Skeletal muscle tissue (tissue), 4 donors: ENCODE results near the gene ADK. TPM values are rescaled to one million over a fixed set of nuclear protein-coding genes. Genes with fewer than 3 reads are reported as not detected.

Experiments used
- H3K27ac ChIP-seq: one replicate; pipeline ENCODE4 v1.7.0; 2013; ENCODE audit warnings: mild to moderate bottlenecking, low read depth, low read length, inconsistent platforms
- H3K27me3 ChIP-seq, 3 donors: one replicate each; pipeline ENCODE4 v1.7.0; 2013; ENCODE audit warnings: low read length in 3 of 3; ENCODE audit not compliant: control insufficient read depth in 3 of 3, insufficient read depth in 3 of 3
- H3K36me3 ChIP-seq, 3 donors: one replicate each; pipeline ENCODE4 v1.7.0; 2013; ENCODE audit warnings: low read length in 3 of 3; ENCODE audit not compliant: control insufficient read depth in 3 of 3, insufficient read depth in 3 of 3
- H3K4me1 ChIP-seq, 3 donors: one replicate each; pipeline ENCODE4 v1.7.0; 2013; ENCODE audit warnings: low read length in 3 of 3, mild to moderate bottlenecking in 3 of 3; ENCODE audit not compliant: control insufficient read depth in 3 of 3, insufficient read depth in 3 of 3
- H3K4me3 ChIP-seq, 3 donors: one replicate each; pipeline ENCODE4 v1.7.0; 2013; ENCODE audit warnings: low read length in 3 of 3
- H3K9ac ChIP-seq, 3 donors: one replicate each; pipeline ENCODE4 v1.7.0; 2013; ENCODE audit warnings: low read length in 3 of 3, mild to moderate bottlenecking in 3 of 3, moderate library complexity in 2 of 3, low read depth in 1 of 3
- H3K9me3 ChIP-seq, 3 donors: one replicate each; pipeline ENCODE4 v1.7.0; 2013; ENCODE audit warnings: low read length in 3 of 3; ENCODE audit not compliant: control insufficient read depth in 3 of 3
- total RNA-seq: library from RNA; depleted of rRNA; stranded (reverse); fragments of >200 nt; gene quantifications from one replicate; pipeline ENCODE4 v1.2.3, GENCODE V29; 2014
- donor health status: Osteomylitis.

The ADK gene
- total RNA-seq, 1 donor from 2014 or later: 28.2 TPM

DNA sequence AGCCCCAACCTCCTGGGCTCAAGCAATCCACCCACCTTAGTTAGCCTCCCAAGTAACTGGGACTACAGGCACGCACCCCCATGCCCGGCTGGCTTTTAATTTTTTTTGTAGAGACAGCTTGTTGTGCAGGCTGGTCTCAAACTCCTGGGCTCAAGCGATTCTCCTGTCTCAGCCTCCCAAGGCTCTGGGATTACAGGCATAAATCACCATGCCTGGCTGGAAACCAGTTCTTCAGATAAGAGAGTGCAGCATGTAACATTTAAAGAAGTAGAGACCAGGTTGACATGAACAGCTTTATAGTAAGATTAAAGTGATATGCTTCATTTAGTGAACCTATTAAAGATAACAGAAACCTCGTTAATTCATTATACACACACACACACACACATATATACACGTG lies 507.5 kb downstream of the ADK start:
- Histone ChIP-seq H3K9me3 (no peaks in the 10 kb centered on the region), H3K4me3 (no peak overlapping the region), H3K9ac (no peak overlapping the region), H3K4me1 (no peaks in the 10 kb centered on the region), H3K27me3 (no peaks in the 10 kb centered on the region), H3K27ac (no peak overlapping the region), H3K36me3 (no peaks in the 10 kb centered on the region)

DNA sequence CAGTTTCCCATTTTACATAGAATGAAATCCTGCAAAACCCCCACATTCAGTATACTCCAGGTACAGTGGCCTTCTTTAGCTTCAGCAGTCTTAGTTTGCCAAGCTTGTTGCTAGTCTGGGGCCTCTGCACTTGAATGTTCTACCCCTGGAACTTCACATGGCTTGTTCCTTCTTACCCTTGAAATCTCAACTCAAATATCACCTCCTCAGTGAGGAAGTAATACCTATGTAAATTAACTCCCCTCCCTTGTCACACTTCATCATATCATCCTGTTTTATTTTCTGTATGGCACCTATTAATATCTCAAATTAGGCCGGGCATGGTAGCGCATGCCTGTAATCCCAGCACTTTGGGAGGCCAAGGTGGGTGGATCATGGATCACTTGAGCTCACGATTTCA lies 511.6 kb downstream of the ADK start:
- Histone ChIP-seq H3K9me3 (no peaks in the 10 kb centered on the region), H3K4me3 (no peak overlapping the region), H3K9ac (no peak overlapping the region), H3K4me1 (no peaks in the 10 kb centered on the region), H3K27me3 (no peaks in the 10 kb centered on the region), H3K27ac (no peak overlapping the region), H3K36me3 (no peaks in the 10 kb centered on the region)

DNA sequence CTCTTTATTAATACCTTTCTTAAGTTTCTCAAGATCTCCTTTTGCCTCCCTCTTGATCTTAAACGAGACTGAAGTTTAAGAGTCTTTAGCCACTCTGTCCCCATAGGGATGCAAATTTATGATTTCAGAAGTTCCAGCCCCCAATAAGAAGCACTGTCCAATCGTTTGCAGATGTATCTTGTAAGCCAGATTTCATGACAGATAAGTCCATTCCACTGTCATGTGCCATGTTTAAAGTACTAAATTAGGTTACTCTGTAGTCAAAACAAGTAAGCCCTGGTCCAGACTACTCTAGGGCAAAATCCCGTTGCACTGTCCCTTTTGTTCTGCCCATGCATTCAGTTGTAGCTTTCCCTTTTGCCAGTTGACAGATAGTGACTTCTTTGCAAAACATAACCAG lies 518.2 kb downstream of the ADK start:
- no peak overlapping the region for H3K27ac ChIP-seq
- H3K27me3 ChIP-seq: no peaks in the 10 kb centered on the region
- H3K4me3 ChIP-seq: no peak overlapping the region
- peaks cover 8 to 20% (median 17%) of the 10 kb centered on the region in 3 donors for H3K4me1 ChIP-seq
- H3K9me3 ChIP-seq: no peaks in the 10 kb centered on the region
- no peak overlapping the region for H3K9ac ChIP-seq
- H3K36me3 ChIP-seq: peaks cover 0 to 4% (median 2%) of the 10 kb centered on the region in 3 donors

DNA sequence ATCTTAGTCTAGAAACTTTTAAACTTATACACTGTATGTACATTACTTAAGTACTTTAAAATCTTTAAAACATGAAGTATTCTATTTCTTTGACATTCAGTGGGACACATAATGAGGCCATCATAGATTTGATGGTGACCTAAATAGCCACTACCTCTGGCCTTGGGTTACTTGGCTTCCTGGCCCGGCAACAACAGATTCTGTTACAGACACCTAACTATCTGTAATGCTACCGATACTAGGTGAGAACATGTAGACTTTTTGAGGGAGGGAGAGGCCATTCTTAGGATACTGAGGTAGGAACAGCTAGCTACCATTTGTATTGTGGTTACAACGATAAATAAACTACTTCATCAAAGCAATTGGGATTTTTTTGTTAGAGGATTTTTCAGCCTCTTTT lies 520.7 kb downstream of the ADK start:
- Histone ChIP-seq H3K9me3 (no peaks in the 10 kb centered on the region), H3K4me1 (peaks cover 9 to 23% (median 17%) of the 10 kb centered on the region in 3 donors), H3K36me3 (peaks cover 0 to 4% (median 2%) of the 10 kb centered on the region in 3 donors), H3K4me3 (no peak overlapping the region), H3K27ac (peak overlapping the region; percentile 61), H3K27me3 (no peaks in the 10 kb centered on the region), H3K9ac (peak overlapping the region in 1 of 3 donors; percentile 39)

DNA sequence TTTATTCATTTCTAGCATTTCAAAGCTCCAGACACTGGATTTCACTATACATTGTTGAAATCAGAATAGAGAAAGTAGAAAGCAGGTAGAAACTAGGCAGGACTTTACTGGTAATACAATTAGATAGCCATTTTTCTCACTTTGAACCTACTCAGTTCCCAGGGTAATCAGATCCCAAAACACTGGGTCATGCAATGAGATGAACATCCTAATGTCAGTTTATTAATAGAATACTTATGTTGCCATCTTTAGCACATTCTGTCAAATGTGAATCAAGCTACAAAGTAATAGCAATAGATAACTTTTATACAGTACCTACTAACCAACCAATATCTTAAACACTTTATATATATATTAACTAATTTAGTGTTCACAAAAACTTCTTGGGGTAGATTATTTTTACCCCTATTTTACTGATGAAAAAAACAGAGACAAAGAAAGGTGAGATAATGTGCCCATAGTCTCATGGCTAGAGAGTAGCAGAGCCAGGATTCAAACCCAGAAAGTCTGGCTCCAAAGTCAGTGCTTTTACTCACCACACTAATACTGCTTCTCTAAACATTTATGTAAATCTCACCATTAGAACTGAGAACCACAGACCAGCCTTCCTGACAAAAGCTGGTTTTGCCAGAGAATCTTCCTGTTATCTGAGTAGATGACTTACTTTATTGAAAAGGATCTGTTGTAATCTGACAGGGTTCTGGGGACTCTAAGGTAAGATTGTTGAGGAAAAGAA lies 521.6 kb downstream of the ADK start:
- Histone ChIP-seq H3K9ac (peak overlapping the region in 2 of 3 donors; percentile 10 to 39), H3K27ac (peak overlapping the region; percentile 62), H3K4me1 (peaks cover 9 to 23% (median 17%) of the 10 kb centered on the region in 3 donors), H3K36me3 (peaks cover 0 to 4% (median 2%) of the 10 kb centered on the region in 3 donors), H3K4me3 (no peak overlapping the region), H3K27me3 (no peaks in the 10 kb centered on the region), H3K9me3 (no peaks in the 10 kb centered on the region)

DNA sequence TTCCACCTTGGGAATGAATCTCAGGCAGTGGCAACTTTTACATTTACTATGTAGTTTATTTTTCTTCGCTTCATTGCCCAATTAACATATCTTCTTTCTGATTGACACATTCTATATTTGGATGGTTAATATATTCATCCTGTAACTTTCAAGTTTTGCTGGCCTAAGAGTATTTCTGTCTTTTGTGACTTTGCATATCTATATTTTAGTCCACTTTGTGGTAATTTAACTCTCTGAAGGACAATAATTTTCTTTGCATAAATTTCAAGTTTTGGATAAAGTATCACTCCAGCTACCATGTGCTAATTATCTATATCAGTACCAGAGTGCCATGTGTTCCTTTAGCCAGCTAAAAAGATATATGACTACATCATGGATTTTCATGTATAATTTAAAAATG lies 523.9 kb downstream of the ADK start:
- H3K9ac ChIP-seq: no peak overlapping the region
- no peaks in the 10 kb centered on the region for H3K27me3 ChIP-seq
- H3K27ac ChIP-seq: no peak overlapping the region
- peaks cover 0 to 4% (median 2%) of the 10 kb centered on the region in 3 donors for H3K36me3 ChIP-seq
- no peaks in the 10 kb centered on the region for H3K9me3 ChIP-seq
- H3K4me3 ChIP-seq: no peak overlapping the region
- H3K4me1 ChIP-seq: peaks cover 12 to 26% (median 17%) of the 10 kb centered on the region in 3 donors

DNA sequence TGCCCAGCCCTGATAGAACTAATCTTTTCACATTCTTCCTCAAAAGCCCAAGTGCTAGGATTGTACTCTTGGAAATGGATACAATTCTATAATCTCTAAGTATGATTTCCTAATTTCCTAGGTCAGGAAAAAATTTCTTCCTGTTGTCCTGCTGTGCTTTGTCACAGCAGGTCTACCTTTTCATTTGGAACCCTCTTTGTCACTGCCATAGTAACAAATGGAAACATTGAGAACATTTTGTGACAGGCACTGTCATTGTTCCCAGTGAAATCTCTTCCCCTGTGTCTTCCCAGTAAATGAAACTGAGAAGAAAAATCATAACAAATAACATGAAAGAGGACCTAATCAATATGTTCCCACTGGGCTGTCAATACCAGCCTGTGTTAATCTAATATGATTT lies 524.5 kb downstream of the ADK start:
- peaks cover 12 to 26% (median 17%) of the 10 kb centered on the region in 3 donors for H3K4me1 ChIP-seq
- peaks cover 0 to 4% (median 2%) of the 10 kb centered on the region in 3 donors for H3K36me3 ChIP-seq
- H3K27ac ChIP-seq: no peak overlapping the region
- no peaks in the 10 kb centered on the region for H3K27me3 ChIP-seq
- H3K9me3 ChIP-seq: no peaks in the 10 kb centered on the region
- H3K9ac ChIP-seq: no peak overlapping the region
- no peak overlapping the region for H3K4me3 ChIP-seq

DNA sequence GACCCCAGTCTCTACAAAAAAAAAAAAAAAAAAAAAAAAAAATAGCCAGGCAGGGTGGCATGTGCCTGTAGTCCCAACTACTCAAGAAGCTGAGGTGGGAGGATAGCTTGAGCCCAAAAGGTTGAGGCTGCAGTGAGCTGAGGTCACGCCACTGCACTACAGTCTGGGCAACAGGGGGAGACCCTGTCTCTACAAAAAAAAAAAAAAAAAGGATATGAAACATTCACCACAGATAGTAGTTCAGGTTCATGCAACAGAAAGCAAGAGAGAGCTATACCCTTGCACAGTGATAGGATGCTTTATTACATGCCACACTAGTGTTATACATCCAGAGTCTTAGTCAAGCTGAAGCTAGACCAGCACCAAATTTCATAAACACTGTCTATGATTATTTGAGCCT lies 526.9 kb downstream of the ADK start:
- H3K4me1 ChIP-seq: peaks cover 5 to 17% (median 8%) of the 10 kb centered on the region in 3 donors
- peaks cover 0 to 4% (median 2%) of the 10 kb centered on the region in 3 donors for H3K36me3 ChIP-seq
- no peaks in the 10 kb centered on the region for H3K9me3 ChIP-seq
- no peak overlapping the region for H3K27ac ChIP-seq
- no peaks in the 10 kb centered on the region for H3K27me3 ChIP-seq
- H3K9ac ChIP-seq: no peak overlapping the region
- H3K4me3 ChIP-seq: no peak overlapping the region

DNA sequence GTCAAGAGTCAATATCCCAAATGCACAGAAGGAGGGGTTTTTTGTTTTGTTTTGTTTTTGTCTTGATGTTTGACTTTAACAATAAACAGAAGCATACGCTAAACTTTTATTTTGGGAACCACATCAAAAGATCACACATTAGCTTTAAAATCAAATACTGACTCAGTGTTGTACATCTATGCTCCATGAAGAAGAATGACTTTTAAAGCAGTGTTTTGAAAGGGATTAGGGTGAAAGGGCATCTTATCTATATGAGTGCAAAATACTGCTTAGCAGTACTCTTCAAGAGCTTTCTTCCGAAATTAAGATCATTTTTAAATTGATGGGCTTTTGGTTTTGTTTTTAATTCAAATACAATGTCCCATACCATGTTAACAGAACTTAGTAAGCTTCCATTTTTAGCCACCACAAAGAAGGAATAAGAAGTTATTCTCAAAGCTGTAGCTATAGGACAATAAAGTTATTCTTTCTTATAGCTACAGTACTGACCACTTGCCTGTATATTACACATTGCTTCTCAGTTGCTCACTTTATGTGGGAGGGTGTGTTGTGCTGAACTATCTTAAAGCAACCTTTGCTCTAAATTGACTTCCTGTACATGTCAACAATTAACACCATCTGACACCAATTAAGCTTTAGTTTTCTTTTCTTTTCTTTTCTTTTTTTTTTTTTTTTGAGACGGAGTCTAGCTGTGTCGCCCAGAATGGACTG lies 531.1 kb downstream of the ADK start:
- H3K9me3 ChIP-seq: no peaks in the 10 kb centered on the region
- no peaks in the 10 kb centered on the region for H3K27me3 ChIP-seq
- H3K9ac ChIP-seq: no peak overlapping the region
- H3K4me3 ChIP-seq: no peak overlapping the region
- no peaks in the 10 kb centered on the region for H3K36me3 ChIP-seq
- H3K27ac ChIP-seq: no peak overlapping the region
- peaks cover 0 to 3% (median 3%) of the 10 kb centered on the region in 3 donors for H3K4me1 ChIP-seq

DNA sequence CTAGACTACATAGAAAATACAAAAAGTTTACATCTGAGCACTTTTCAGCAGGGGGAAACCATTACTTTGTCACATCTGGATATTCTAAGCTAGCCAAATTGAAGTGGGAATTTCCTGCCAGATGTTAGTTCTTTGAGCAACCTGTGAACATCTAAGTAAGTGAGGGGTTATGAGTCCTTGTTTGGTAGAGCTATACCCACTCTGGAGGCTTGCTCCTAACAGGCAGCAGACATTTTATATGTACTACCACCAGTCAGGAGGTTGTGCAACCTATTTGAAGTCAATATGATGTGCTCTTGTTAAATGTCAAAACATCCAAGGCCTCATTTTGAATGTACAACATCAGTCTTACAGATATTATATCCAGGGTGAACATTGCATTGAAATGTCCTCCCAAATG lies 532.0 kb downstream of the ADK start:
- Histone ChIP-seq H3K4me1 (peaks cover 0 to 3% (median 3%) of the 10 kb centered on the region in 3 donors), H3K4me3 (no peak overlapping the region), H3K9ac (no peak overlapping the region), H3K36me3 (no peaks in the 10 kb centered on the region), H3K9me3 (no peaks in the 10 kb centered on the region), H3K27me3 (no peaks in the 10 kb centered on the region), H3K27ac (no peak overlapping the region)
